Measurements from ENCODE around the gene PEX1. TPM values are rescaled to one million over a fixed set of nuclear protein-coding genes. Genes with fewer than 3 reads are reported as not detected.
A peak's percentile ranks its signal among the peaks of the same experiment; 100 is the strongest.

The PEX1 gene
- total and polyA plus RNA-seq, 2 experiments from 2014 or later = 22.5 to 25.4 TPM

DNA sequence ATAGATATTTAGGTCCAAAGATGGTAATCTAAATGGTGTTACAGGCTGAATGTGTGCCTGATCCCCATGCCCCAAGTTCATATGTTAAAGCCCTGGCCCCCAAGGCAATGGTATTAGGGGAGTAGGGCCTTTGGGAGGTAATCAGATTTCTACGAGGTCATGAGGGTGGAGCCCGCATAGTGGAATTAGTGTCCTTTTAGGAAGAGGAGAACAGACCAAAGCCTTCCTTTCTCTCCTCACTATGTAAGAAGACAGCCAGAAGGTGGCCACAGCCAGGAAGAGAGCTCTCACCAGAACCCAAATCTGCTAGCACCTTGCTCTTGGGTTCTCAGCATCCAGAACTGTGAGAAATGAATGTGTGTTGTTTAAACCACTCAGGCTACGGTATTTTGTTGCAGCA is 65.8 kb downstream of the PEX1 start:
- ATAC-seq = no peak; the same call in 2 of the 3 replicates
- DNase-seq (ENCODE audit: low spot score) = peak; percentile 2
- no peaks in the 10 kb centered on the region; the same call in 2 of the 3 replicates for H3K4me1 Mint-ChIP-seq
- Histone ChIP-seq H3K4me1 (ENCODE audit: insufficient read depth) (no peaks in the 10 kb centered on the region), H3K9me2 (ENCODE audit: insufficient read depth) (no peaks in the 10 kb centered on the region), H3K27ac (ENCODE audit: low read depth) (no peak overlapping the region), H4K20me1 (replicated peaks; ENCODE audit: insufficient read depth) (no peaks in the 10 kb centered on the region), H3K36me3 (ENCODE audit: insufficient read depth) (no peaks in the 10 kb centered on the region), H3F3A (replicated peaks; ENCODE audit: low read depth) (no peaks in the 10 kb centered on the region; the same call in 1 of the 2 replicates), H2AFZ (no peak overlapping the region), H3K79me2 (replicated peaks; ENCODE audit: insufficient read depth) (no peaks in the 10 kb centered on the region), H3K4me3 (no peak overlapping the region), H3K27me3 (ENCODE audit: insufficient read depth) (no peaks in the 10 kb centered on the region), H3K4me2 (no peak overlapping the region)
- TF ChIP-seq ETS1 (IDR thresholded peaks at IDR 0.05) (no peak), ZNF331 (CRISPR knock-in tag; IDR thresholded peaks at IDR 0.05; ENCODE audit: low read depth) (no peak), CREB1 (CRISPR knock-in tag; IDR thresholded peaks at IDR 0.05; ENCODE audit: low read depth) (no peak), REST (IDR thresholded peaks at IDR 0.05; ENCODE audit: unreplicated experiment) (no peak), CTCF (conservative IDR thresholded peaks at IDR 0.05; ENCODE audit: low read depth in 2 of 2) (no peak), STAT1 (IDR thresholded peaks at IDR 0.05; ENCODE audit: unreplicated experiment) (no peak), EZH2phosphoT487 (IDR thresholded peaks at IDR 0.05; ENCODE audit: unreplicated experiment) (no peak), EZH2 (IDR thresholded peaks at IDR 0.05; ENCODE audit: low read depth, unreplicated experiment) (no peak), JUNB (IDR thresholded peaks at IDR 0.05; ENCODE audit: unreplicated experiment) (no peak), ZNF114 (CRISPR knock-in tag; IDR thresholded peaks at IDR 0.05) (no peak), POLR2AphosphoS5 (IDR thresholded peaks at IDR 0.05; ENCODE audit: low read depth) (no peak), NANOG (IDR thresholded peaks at IDR 0.05; ENCODE audit: borderline replicate concordance) (no peak)
- TF ChIP-seq, protein P1, sequence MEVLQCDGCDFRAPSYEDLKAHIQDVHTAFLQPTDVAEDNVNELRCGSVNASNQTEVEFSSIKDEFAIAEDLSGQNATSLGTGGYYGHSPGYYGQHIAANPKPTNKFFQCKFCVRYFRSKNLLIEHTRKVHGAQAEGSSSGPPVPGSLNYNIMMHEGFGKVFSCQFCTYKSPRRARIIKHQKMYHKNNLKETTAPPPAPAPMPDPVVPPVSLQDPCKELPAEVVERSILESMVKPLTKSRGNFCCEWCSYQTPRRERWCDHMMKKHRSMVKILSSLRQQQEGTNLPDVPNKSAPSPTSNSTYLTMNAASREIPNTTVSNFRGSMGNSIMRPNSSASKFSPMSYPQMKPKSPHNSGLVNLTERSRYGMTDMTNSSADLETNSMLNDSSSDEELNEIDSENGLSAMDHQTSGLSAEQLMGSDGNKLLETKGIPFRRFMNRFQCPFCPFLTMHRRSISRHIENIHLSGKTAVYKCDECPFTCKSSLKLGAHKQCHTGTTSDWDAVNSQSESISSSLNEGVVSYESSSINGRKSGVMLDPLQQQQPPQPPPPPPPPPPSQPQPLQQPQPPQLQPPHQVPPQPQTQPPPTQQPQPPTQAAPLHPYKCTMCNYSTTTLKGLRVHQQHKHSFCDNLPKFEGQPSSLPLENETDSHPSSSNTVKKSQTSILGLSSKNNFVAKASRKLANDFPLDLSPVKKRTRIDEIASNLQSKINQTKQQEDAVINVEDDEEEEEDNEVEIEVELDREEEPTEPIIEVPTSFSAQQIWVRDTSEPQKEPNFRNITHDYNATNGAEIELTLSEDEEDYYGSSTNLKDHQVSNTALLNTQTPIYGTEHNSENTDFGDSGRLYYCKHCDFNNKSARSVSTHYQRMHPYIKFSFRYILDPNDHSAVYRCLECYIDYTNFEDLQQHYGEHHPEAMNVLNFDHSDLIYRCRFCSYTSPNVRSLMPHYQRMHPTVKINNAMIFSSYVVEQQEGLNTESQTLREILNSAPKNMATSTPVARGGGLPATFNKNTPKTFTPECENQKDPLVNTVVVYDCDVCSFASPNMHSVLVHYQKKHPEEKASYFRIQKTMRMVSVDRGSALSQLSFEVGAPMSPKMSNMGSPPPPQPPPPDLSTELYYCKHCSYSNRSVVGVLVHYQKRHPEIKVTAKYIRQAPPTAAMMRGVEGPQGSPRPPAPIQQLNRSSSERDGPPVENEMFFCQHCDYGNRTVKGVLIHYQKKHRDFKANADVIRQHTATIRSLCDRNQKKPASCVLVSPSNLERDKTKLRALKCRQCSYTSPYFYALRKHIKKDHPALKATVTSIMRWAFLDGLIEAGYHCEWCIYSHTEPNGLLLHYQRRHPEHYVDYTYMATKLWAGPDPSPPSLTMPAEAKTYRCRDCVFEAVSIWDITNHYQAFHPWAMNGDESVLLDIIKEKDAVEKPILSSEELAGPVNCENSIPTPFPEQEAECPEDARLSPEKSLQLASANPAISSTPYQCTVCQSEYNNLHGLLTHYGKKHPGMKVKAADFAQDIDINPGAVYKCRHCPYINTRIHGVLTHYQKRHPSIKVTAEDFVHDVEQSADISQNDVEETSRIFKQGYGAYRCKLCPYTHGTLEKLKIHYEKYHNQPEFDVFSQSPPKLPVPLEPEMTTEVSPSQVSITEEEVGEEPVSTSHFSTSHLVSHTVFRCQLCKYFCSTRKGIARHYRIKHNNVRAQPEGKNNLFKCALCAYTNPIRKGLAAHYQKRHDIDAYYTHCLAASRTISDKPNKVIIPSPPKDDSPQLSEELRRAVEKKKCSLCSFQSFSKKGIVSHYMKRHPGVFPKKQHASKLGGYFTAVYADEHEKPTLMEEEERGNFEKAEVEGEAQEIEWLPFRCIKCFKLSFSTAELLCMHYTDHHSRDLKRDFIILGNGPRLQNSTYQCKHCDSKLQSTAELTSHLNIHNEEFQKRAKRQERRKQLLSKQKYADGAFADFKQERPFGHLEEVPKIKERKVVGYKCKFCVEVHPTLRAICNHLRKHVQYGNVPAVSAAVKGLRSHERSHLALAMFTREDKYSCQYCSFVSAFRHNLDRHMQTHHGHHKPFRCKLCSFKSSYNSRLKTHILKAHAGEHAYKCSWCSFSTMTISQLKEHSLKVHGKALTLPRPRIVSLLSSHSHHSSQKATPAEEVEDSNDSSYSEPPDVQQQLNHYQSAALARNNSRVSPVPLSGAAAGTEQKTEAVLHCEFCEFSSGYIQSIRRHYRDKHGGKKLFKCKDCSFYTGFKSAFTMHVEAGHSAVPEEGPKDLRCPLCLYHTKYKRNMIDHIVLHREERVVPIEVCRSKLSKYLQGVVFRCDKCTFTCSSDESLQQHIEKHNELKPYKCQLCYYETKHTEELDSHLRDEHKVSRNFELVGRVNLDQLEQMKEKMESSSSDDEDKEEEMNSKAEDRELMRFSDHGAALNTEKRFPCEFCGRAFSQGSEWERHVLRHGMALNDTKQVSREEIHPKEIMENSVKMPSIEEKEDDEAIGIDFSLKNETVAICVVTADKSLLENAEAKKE (CRISPR knock-in tag; IDR thresholded peaks at IDR 0.05) = no peak
- H3K27me3 Mint-ChIP-seq (ENCODE audit: insufficient read depth, low read depth, poor library complexity) = no peaks in the 10 kb centered on the region
- H3K9me3 Mint-ChIP-seq = peaks cover 2% of the 10 kb centered on the region
- H3K36me3 Mint-ChIP-seq (ENCODE audit: low read depth) = peaks cover 2% of the 10 kb centered on the region; the same call in 2 of the 3 replicates
- no peak overlapping the region for H3K27ac Mint-ChIP-seq
- H3K4me3 Mint-ChIP-seq = no peak overlapping the region

All from GM23338 (cell line).